Subcutaneous abdominal adipose tissue (tissue), 5 donors: ENCODE results near the gene ZNF549.

Experiments
- H3K27ac ChIP-seq: one replicate; pipeline ENCODE4 v1.7.0; 2013; ENCODE audit warnings: low read depth, mild to moderate bottlenecking, inconsistent platforms, low read length, moderate library complexity
- H3K27me3 ChIP-seq, 5 donors: one replicate each; pipeline ENCODE4 v1.7.0; 2013; ENCODE audit warnings: low read length in 5 of 5, inconsistent platforms in 1 of 5; ENCODE audit not compliant: control insufficient read depth in 5 of 5, insufficient read depth in 4 of 5
- H3K36me3 ChIP-seq, 5 donors: one replicate each; pipeline ENCODE4 v1.7.0; 2013; ENCODE audit warnings: low read length in 5 of 5; ENCODE audit not compliant: control insufficient read depth in 5 of 5, insufficient read depth in 5 of 5
- H3K4me1 ChIP-seq, 5 donors: one replicate each; pipeline ENCODE4 v1.7.0; 2013; ENCODE audit warnings: low read length in 5 of 5, mild to moderate bottlenecking in 3 of 5, moderate library complexity in 1 of 5; ENCODE audit not compliant: control insufficient read depth in 5 of 5, insufficient read depth in 5 of 5
- H3K4me3 ChIP-seq, 5 donors: one replicate each; pipeline ENCODE4 v1.7.0; 2013; ENCODE audit warnings: low read length in 5 of 5, low read depth in 1 of 5
- H3K9ac ChIP-seq, 5 donors: one replicate each; pipeline ENCODE4 v1.7.0; 2013; ENCODE audit warnings: low read length in 5 of 5, mild to moderate bottlenecking in 4 of 5, moderate library complexity in 3 of 5
- H3K9me3 ChIP-seq, 5 donors: one replicate each; pipeline ENCODE4 v1.7.0; 2013; ENCODE audit warnings: low read length in 5 of 5; ENCODE audit not compliant: control insufficient read depth in 5 of 5
- donor health status: healthy.
- donor health status: healthy.
- donor health status: healthy.
- donor health status: healthy.
- donor health status: healthy.

Gene ZNF549

DNA sequence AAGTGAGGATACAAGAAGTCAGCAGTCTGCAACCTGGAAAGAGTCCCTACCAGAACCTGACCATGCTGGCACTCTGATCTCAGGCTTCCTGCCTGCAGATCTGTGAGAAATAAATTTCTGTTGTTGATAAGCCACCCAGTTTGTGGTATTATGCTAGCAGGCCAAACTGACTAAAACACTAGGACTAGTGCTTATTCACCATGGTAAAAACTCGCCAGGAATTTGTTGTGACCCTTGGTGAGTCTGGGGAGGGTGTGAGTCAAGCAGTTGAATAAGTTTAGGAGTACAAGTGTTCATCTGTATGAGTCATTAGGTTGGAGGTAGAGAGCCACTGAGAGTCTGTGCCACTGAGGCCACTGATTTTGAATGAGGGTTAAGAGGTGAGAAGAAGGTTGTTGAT lies 60.4 kb downstream of the ZNF549 start:
- Histone ChIP-seq H3K36me3 (peaks cover 20 to 37% (median 34%) of the 10 kb centered on the region in 5 donors), H3K4me3 (peak overlapping the region in 4 of 5 donors; percentile 18 to 45 (median 34)), H3K9me3 (peaks cover 44 to 78% (median 67%) of the 10 kb centered on the region in 5 donors), H3K27me3 (peaks cover 0 to 2% (median 0%) of the 10 kb centered on the region in 5 donors), H3K27ac (no peak overlapping the region), H3K4me1 (peaks cover 7 to 18% (median 18%) of the 10 kb centered on the region in 5 donors), H3K9ac (no peak overlapping the region)

DNA sequence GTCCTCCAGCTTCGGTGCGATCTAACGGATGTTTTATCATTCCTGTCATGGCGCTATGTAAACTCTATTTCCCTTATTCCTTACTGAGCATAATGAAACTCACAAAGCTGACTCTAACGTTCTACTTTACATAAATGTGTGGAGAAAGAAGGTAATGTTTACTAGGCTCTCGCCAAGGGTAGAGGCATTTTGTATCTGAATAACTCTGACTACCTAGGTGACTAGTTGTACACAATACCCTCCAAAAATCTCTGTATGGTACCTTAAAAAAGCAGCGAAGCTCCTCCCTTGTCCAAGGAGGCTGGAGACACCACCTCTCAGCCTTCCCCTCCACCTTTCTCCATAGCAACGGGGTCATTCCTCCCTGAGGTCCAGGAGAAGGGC lies 72.2 kb downstream of the ZNF549 start:
- peak overlapping the region; percentile 78 to 97 (median 92) for H3K4me3 ChIP-seq
- peak overlapping the region in 3 of 5 donors; percentile 65 to 86 (median 78) for H3K9ac ChIP-seq
- H3K27ac ChIP-seq = no peak overlapping the region
- no peaks in the 10 kb centered on the region for H3K27me3 ChIP-seq
- H3K36me3 ChIP-seq = peaks cover 1 to 12% (median 8%) of the 10 kb centered on the region in 5 donors
- H3K4me1 ChIP-seq = peaks cover 0 to 16% (median 14%) of the 10 kb centered on the region in 5 donors
- H3K9me3 ChIP-seq = peaks cover 6 to 24% (median 15%) of the 10 kb centered on the region in 5 donors

DNA sequence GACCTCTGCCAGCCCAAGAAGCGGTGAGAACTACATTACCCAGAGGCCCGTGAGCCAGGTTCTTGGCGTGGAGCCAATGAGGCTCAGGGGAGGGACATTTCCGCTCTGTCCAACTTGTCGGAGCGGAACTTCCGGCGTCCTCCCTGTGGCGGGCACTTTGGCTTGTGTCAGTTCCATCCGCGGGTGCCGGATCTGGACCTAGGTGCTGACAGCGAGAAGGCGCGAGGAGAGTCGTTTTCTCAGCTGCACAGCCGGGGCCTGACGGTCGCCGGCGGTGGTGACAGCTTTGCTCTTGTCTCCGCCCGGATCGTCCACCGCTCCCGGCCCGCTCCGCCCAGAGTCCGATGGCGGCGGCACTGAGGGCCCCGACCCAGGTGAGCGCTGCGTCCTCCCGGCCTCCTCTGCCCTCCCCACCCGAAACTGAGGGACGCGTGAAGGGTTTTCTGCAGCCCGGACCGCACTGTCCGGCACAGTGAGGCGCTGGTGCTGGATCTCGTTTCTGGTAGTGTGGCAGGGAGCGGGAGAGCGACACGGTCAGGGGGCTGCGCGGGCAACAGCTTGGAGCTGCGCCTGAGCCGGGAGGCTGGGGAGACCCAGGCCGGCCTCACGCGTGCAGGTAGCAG lies 72.7 kb downstream of the ZNF549 start, which contains the start of gene ZNF530:
Gene ZNF530, plus strand, starts transcription at position 125 of the 623 bp plus-strand sequence. CDS start 4,461 bp downstream, outside the sequence.
- H3K9me3 ChIP-seq = peaks cover 10 to 29% (median 20%) of the 10 kb centered on the region in 5 donors
- H3K27ac ChIP-seq = no peak within 1 kb of the TSS
- H3K9ac ChIP-seq = peak within 1 kb of the TSS in 4 of 5 donors; percentile 65 to 86 (median 76)
- peaks cover 0 to 16% (median 14%) of the 10 kb centered on the region in 5 donors for H3K4me1 ChIP-seq
- peaks cover 6 to 17% (median 13%) of the 10 kb centered on the region in 5 donors for H3K36me3 ChIP-seq
- no peaks in the 10 kb centered on the region for H3K27me3 ChIP-seq
- H3K4me3 ChIP-seq = peak within 1 kb of the TSS; percentile 78 to 97 (median 92)

DNA sequence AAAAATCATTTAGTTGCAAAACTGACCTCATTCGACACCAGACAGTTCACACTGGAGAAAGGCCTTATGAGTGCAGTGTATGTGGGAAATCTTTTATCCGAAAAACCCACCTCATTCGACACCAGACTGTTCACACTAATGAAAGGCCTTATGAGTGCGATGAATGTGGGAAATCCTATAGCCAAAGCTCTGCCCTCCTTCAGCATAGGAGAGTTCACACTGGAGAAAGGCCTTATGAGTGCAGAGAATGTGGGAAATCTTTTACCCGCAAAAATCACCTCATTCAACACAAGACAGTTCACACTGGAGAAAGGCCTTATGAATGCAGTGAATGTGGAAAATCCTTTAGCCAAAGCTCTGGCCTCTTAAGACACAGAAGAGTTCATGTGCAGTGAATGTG lies 79.8 kb downstream of the ZNF549 start:
- H3K27ac ChIP-seq = no peak overlapping the region
- peak overlapping the region in 1 of 5 donors; percentile 16 for H3K9ac ChIP-seq
- no peaks in the 10 kb centered on the region for H3K27me3 ChIP-seq
- peak overlapping the region in 3 of 5 donors; percentile 6 to 14 (median 12) for H3K4me3 ChIP-seq
- H3K4me1 ChIP-seq = peaks cover 0 to 10% (median 0%) of the 10 kb centered on the region in 5 donors
- peaks cover 20 to 44% (median 33%) of the 10 kb centered on the region in 5 donors for H3K36me3 ChIP-seq
- H3K9me3 ChIP-seq = peaks cover 37 to 69% (median 51%) of the 10 kb centered on the region in 5 donors
